ENCODE measurements around the gene AGAP5. TPM values are rescaled to one million over a fixed set of nuclear protein-coding genes. Genes with fewer than 3 reads are reported as not detected.

AGAP5 gene
- total and polyA plus RNA-seq, 9 of the 15 experiments (the other 6 are each of a cell fraction or from before 2014, with no cell fraction given), result 0.32 to 7.5 (median 5.3) TPM

DNA sequence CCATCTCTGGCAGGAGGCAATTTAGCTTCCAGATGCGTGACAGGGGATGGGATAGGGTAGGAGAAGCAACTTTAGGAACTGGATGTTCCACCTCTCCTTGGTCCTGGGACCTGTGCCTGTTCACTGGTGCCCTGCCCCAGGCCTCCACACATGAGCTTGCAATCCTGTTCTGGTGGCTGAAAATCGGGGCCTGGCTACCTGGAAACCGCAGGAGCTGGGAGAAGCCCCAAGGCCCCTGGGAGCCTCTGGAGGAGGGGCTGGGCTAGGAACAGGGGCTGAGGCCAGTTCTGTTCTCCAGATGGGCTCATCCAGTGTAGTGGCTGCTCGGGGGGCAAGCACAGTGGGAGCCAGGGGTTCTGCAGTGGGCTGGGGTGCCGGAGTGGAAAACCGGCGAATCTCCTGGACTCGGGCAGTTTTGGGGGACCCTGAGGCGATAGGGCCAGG, 51.3 kb downstream of the AGAP5 start:
- BruUV-seq (replicated peaks), result no TSS peak
- 77% methylated on average over 9 of the region's 9 CpGs for WGBS (ENCODE audit: insufficient coverage, low coverage, missing lambda C conversion rate)
- ChIA-PET CTCF (ENCODE audit: low intra/inter-chr PET ratio) (no interaction called here), POLR2A (interaction anchor here (0.6 to 1.0 kb wide), 3 partner anchors 21 to 400 kb away, joined by 3 to 4 read pairs (median 3); partner anchors contain the start of gene DNAJC9)
- Histone ChIP-seq H3K4me2 (ENCODE audit: insufficient read depth, low read length) (no peak overlapping the region), H3K36me3 (ENCODE audit: control insufficient read depth, insufficient read depth, low read length) (no peaks in the 10 kb centered on the region), H4K20me1 (replicated peaks; ENCODE audit: control insufficient read depth, insufficient read depth, low read length) (no peaks in the 10 kb centered on the region; the same call in 1 of the 2 replicates), H3K79me2 (ENCODE audit: control insufficient read depth, insufficient read depth, low read length) (no peaks in the 10 kb centered on the region), H3K4me3 (no peak overlapping the region), H2AFZ (ENCODE audit: low read depth, low read length) (no peak overlapping the region; the same call in 1 of the 2 replicates), H3K4me1 (replicated peaks in 1 of 2; ENCODE audit: control insufficient read depth in 2 of 2, insufficient read depth in 2 of 2, low read length in 2 of 2) (peaks cover 35 to 38% of the 10 kb centered on the region in 2 experiments), H3K9me3 (replicated peaks; ENCODE audit: control insufficient read depth, insufficient read depth, low read depth, low read length) (no peaks in the 10 kb centered on the region), H3K9ac (ENCODE audit: insufficient read depth in 1 of 2, low read depth in 2 of 2, low read length in 2 of 2) (peak overlapping the region in 1 of 2 experiments; percentile 62; a peak in 2 of 4 replicates), H3K9me1 (ENCODE audit: control insufficient read depth, insufficient read depth, low read length) (no peaks in the 10 kb centered on the region), H3K27me3 (ENCODE audit: control insufficient read depth in 2 of 2, insufficient read depth in 2 of 2, low read length in 2 of 2) (peaks cover under 1 to 3% of the 10 kb centered on the region in 2 experiments; a peak in 2 of 5 replicates), H3K27ac (ENCODE audit: extremely low read depth, low read depth, low read length) (no peak overlapping the region)
- DNase-seq (ENCODE audit: extremely low read depth in 1 of 4, low spot score in 3 of 4), result no peak
- in situ Hi-C loops (cut with MboI) (no loop called here), intact Hi-C loops (cut with micrococcal nuclease) (loop anchor here (10.0 kb wide), 1 partner anchor 242 kb away; no protein-coding TSS in a partner anchor)
- ATAC-seq, result no peak
- TF ChIP-seq, protein P1, sequence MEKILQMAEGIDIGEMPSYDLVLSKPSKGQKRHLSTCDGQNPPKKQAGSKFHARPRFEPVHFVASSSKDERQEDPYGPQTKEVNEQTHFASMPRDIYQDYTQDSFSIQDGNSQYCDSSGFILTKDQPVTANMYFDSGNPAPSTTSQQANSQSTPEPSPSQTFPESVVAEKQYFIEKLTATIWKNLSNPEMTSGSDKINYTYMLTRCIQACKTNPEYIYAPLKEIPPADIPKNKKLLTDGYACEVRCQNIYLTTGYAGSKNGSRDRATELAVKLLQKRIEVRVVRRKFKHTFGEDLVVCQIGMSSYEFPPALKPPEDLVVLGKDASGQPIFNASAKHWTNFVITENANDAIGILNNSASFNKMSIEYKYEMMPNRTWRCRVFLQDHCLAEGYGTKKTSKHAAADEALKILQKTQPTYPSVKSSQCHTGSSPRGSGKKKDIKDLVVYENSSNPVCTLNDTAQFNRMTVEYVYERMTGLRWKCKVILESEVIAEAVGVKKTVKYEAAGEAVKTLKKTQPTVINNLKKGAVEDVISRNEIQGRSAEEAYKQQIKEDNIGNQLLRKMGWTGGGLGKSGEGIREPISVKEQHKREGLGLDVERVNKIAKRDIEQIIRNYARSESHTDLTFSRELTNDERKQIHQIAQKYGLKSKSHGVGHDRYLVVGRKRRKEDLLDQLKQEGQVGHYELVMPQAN (IDR thresholded peaks at IDR 0.05; ENCODE audit: borderline replicate concordance), result no peak
- no peak for TF ChIP-seq ZNF12 (CRISPR knock-in tag; IDR thresholded peaks at IDR 0.05)
- TF ChIP-seq ZNF311 (CRISPR knock-in tag; IDR thresholded peaks at IDR 0.05), result no peak
- no peak for TF ChIP-seq SMARCC2 (IDR thresholded peaks at IDR 0.05; ENCODE audit: low read depth)
- no peak for TF ChIP-seq PHF20 (IDR thresholded peaks at IDR 0.05; ENCODE audit: partially characterized antibody)
- no peak for TF ChIP-seq SLC30A9 (CRISPR knock-in tag; IDR thresholded peaks at IDR 0.05)
- TF ChIP-seq DACH1 (IDR thresholded peaks at IDR 0.05; ENCODE audit: partially characterized antibody), result no peak
- FAIRE-seq, result no peak
